Chondrocyte (in vitro differentiated cells): ENCODE results near the gene TMEM150A. TPM values are rescaled to one million over a fixed set of nuclear protein-coding genes. Genes with fewer than 3 reads are reported as not detected.

Source experiments
- DNase-seq: peaks from one replicate; pipeline ENCODE4 v3.0.0; 2021; ENCODE audit warnings: mixed read lengths, low spot score
- H3K27ac Mint-ChIP-seq: one replicate; pipeline ENCODE4 v1.8.0; 2021; ENCODE audit warnings: mild to moderate bottlenecking, moderate library complexity, mixed read lengths; ENCODE audit not compliant: unreplicated experiment
- H3K27me3 Mint-ChIP-seq: 2 replicates; pipeline ENCODE4 v1.8.0; 2021; ENCODE audit warnings: low read depth, mixed read lengths
- H3K36me3 Mint-ChIP-seq: 2 replicates; pipeline ENCODE4 v1.8.0; 2021; ENCODE audit warnings: low read depth, mixed read lengths
- H3K4me1 Mint-ChIP-seq: 2 replicates; pipeline ENCODE4 v1.8.0; 2021; ENCODE audit warnings: low read depth, mild to moderate bottlenecking, mixed read lengths
- H3K4me3 Mint-ChIP-seq: one replicate; pipeline ENCODE4 v1.8.0; 2021; ENCODE audit warnings: mild to moderate bottlenecking, moderate library complexity, mixed read lengths; ENCODE audit not compliant: unreplicated experiment
- H3K9me3 Mint-ChIP-seq: 2 replicates; pipeline ENCODE4 v1.8.0; 2021; ENCODE audit warnings: low read depth, mixed read lengths
- total RNA-seq: library from RNA; stranded (reverse); gene quantifications from 3 replicates; pipeline ENCODE4 v1.2.1, GENCODE V29; 2021
- TF ChIP-seq, protein P1 (sequence below): fragments of 200-600 bp; sonication (generic); IDR thresholded peaks from 2 replicates; pipeline ENCODE4 v1.5.0; 2021; ENCODE audit warnings: antibody characterized with exemption, mild to moderate bottlenecking, moderate library complexity

The TMEM150A gene
- total RNA-seq, 1 donor from 2014 or later: 17.9 TPM

DNA sequence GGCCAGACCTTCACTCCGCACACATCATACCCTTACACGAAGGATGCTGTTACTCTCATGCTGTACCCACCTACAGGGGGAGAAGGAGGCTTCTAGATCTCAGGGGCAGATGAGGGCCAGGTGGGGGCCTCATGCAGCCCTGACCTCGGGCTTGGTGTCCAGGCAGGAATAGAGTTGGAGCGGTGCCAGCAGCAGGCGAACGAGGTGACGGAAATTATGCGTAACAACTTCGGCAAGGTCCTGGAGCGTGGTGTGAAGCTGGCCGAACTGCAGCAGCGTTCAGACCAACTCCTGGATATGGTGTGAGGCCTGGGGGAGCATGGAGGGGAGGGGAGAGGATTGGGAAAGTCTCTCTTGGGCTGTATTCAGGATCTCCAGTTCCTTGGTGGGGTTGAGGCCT lies 10.9 kb downstream of the TMEM150A start:
- Mint-ChIP-seq H3K27me3 (no peaks in the 10 kb centered on the region), H3K4me3 (no peak overlapping the region), H3K36me3 (no peaks in the 10 kb centered on the region), H3K27ac (no peak overlapping the region), H3K4me1 (peaks cover 41% of the 10 kb centered on the region), H3K9me3 (no peaks in the 10 kb centered on the region)
- no peak for DNase-seq
- TF ChIP-seq, protein P1, sequence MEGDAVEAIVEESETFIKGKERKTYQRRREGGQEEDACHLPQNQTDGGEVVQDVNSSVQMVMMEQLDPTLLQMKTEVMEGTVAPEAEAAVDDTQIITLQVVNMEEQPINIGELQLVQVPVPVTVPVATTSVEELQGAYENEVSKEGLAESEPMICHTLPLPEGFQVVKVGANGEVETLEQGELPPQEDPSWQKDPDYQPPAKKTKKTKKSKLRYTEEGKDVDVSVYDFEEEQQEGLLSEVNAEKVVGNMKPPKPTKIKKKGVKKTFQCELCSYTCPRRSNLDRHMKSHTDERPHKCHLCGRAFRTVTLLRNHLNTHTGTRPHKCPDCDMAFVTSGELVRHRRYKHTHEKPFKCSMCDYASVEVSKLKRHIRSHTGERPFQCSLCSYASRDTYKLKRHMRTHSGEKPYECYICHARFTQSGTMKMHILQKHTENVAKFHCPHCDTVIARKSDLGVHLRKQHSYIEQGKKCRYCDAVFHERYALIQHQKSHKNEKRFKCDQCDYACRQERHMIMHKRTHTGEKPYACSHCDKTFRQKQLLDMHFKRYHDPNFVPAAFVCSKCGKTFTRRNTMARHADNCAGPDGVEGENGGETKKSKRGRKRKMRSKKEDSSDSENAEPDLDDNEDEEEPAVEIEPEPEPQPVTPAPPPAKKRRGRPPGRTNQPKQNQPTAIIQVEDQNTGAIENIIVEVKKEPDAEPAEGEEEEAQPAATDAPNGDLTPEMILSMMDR: no peak

DNA sequence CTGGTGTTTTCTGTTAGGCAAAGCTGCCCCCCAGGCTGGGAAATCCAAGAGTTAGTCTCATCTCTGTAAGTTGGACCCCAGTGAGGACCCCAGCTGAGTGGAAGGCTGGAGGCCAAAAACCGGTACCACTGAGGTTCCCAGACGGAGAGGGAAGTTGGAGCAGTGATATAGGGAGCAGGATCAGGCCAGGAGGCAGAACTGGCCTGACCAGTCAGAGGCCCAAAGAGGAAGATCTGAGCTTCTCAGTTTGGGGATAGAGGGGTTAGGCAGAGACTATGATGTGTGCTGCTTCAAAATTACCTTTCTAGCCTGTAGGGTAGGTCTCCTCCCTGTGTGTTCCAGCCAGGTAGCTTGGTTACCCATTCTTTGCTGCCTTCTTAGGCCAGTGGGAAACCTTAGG lies 11.5 kb downstream of the TMEM150A start:
- H3K36me3 Mint-ChIP-seq: no peaks in the 10 kb centered on the region
- no peak overlapping the region for H3K4me3 Mint-ChIP-seq
- no peaks in the 10 kb centered on the region for H3K9me3 Mint-ChIP-seq
- peak overlapping the region; percentile 89 for H3K27ac Mint-ChIP-seq
- peaks cover 36% of the 10 kb centered on the region for H3K4me1 Mint-ChIP-seq
- DNase-seq: no peak
- TF ChIP-seq, protein P1: no peak
- no peaks in the 10 kb centered on the region for H3K27me3 Mint-ChIP-seq

DNA sequence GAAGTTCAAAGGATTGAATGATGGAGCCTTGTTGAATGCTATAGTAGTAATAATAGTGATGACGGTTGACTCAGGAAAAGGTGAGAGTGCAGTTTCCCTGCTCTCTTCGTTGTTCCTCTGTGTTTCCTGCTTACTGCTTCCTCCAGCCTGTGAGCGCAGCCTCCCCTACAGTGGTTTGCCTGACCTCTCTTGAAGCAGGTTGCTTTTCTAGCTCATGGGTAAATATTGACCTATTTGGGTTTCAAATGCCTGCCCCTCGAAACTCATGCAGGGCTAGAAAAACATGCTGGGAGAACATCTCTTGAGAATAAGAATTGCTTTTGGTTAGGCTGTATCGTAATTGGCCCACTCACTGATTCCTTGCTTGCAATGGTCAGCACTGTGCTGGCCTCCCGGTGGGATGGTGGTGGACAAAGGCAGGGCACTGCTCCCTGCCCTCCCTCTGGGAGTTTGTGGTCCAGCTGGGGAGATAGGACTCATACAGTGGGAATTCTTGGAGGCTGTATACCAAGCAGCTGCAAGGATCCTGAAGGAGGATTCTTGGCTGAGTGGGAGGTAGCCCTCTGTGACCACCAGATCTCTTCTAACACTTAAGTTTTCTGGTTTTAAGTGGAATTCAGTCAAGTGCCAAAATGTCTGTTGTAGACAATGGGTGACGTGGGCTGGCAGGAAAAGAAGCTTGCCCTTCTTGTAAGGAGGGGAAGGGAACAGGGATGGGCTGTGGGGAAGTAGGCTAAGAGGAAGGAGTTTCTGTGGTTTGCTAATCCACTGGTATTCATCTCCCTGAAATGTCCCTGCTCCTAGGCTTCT lies 12.3 kb downstream of the TMEM150A start:
- DNase-seq: no peak
- Mint-ChIP-seq H3K4me3 (no peak overlapping the region), H3K27me3 (no peaks in the 10 kb centered on the region), H3K9me3 (no peaks in the 10 kb centered on the region), H3K36me3 (no peaks in the 10 kb centered on the region), H3K4me1 (peaks cover 40% of the 10 kb centered on the region), H3K27ac (peak overlapping the region; percentile 89)
- TF ChIP-seq, protein P1: no peak

DNA sequence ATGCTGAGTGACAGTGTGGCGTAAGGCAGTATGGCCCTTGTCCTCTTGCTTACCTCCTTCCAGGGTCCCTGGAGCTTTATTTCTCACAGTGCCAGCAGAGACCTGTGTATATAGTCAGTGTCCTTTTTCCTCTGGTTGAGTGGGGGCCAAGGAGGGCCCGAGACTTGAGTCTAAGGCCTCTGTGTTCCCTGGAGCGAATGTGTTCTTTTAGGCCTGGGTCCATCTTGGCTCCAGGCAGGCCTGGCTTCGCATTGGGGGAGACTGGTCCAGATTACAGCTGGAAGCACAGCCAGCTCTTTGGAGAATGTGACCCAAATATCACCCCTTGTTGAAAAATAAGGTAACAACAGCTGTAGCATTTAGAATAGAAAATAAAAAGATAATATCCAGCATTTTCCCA lies 13.3 kb downstream of the TMEM150A start:
- no peak overlapping the region for H3K4me3 Mint-ChIP-seq
- H3K27me3 Mint-ChIP-seq: no peaks in the 10 kb centered on the region
- TF ChIP-seq, protein P1: no peak
- no peaks in the 10 kb centered on the region for H3K9me3 Mint-ChIP-seq
- DNase-seq: no peak
- H3K36me3 Mint-ChIP-seq: no peaks in the 10 kb centered on the region
- H3K4me1 Mint-ChIP-seq: peaks cover 35% of the 10 kb centered on the region
- no peak overlapping the region for H3K27ac Mint-ChIP-seq

DNA sequence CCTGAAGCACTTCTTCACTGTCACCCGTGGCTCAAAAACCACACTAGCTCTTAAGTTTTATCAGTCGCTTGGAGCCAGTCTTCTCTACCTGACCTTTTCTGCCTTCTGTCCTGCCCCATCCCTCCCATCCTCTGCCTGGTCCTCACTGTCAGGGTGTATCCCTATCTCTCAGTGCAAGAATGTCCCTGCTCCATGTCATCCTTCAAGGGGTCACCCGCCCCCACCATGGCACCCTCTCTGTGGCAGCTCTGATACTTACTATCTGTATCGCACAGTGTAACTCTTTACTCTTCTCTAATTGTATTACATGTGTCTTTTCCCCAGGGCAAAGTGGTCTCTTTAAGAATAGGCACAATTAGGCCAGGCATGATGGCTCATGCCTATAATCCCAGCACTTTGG lies 13.9 kb downstream of the TMEM150A start:
- Mint-ChIP-seq H3K27me3 (no peaks in the 10 kb centered on the region), H3K9me3 (no peaks in the 10 kb centered on the region), H3K4me3 (no peak overlapping the region), H3K36me3 (no peaks in the 10 kb centered on the region), H3K27ac (no peak overlapping the region), H3K4me1 (peaks cover 35% of the 10 kb centered on the region)
- TF ChIP-seq, protein P1: no peak
- DNase-seq: no peak
